GM12864 (cell line): ENCODE data around the gene SEC24C.
A peak's percentile ranks its signal among the peaks of the same experiment; 100 is the strongest.

Source experiments
- DNase-seq: peaks from one replicate; pipeline ENCODE4 v3.0.0-alpha.2; 2011; ENCODE audit warnings: low read depth
- H3K4me3 ChIP-seq: 2 replicates; pipeline ENCODE4 v1.5.1; 2011; ENCODE audit warnings: mild to moderate bottlenecking, low read depth, low read length, control low read depth
- TF ChIP-seq, protein P1 (sequence below): IDR thresholded peaks from 2 replicates; pipeline ENCODE4 v1.5.1; 2011; ENCODE audit warnings: low read depth, mild to moderate bottlenecking, moderate library complexity, low read length, control low read depth, inconsistent platforms; ENCODE audit errors: missing control alignments

Gene SEC24C

DNA sequence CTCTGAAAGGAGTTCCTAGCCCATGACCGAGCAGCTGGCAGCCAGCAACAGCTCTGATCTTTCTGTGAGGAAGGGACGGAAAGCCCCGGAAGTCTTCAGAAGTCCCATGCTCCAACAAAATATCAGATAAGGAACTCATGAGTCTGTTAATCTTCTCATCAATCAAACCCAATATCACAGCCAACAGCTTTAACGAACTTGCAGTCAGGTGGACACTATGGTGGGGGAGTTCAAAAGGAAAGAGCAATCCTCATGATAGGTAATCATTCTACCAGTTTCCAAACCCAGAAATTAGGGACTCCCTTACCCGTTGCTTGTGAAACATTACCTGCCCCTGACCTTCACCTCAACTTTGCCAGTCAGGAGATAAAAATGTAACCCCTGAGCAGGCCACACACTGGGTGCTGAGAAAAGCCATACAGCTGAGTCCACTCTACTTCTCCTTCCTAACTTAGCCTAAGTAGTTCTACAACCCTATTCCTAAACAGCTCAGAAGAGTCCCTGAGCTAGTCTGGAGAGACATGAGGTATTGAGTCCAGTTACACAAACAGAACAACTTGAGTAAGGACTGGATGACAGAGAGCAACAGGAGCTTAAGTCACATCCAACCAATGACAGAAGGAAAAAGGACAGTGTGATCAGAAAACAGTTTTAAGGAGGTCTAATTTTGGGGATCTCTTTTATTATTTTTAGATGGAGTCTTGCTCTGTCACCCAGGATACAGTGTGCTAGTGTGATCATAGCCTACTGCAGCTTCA, 65.1 kb downstream of the SEC24C start:
- H3K4me3 ChIP-seq = no peak overlapping the region
- no peak for DNase-seq
- TF ChIP-seq, protein P1, sequence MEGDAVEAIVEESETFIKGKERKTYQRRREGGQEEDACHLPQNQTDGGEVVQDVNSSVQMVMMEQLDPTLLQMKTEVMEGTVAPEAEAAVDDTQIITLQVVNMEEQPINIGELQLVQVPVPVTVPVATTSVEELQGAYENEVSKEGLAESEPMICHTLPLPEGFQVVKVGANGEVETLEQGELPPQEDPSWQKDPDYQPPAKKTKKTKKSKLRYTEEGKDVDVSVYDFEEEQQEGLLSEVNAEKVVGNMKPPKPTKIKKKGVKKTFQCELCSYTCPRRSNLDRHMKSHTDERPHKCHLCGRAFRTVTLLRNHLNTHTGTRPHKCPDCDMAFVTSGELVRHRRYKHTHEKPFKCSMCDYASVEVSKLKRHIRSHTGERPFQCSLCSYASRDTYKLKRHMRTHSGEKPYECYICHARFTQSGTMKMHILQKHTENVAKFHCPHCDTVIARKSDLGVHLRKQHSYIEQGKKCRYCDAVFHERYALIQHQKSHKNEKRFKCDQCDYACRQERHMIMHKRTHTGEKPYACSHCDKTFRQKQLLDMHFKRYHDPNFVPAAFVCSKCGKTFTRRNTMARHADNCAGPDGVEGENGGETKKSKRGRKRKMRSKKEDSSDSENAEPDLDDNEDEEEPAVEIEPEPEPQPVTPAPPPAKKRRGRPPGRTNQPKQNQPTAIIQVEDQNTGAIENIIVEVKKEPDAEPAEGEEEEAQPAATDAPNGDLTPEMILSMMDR = no peak

GRCh38 chr10:73810358-73810734, 66.2 kb downstream of the SEC24C start:
- TF ChIP-seq, protein P1 = no peak
- H3K4me3 ChIP-seq = peak overlapping the region; percentile 92
- no peak for DNase-seq

- no peak for DNase-seq
Observed at GRCh38 chr10:73810735-73811465, 66.7 kb downstream of the SEC24C start.

GRCh38 chr10:73812657-73813056, 68.5 kb downstream of the SEC24C start:
- H3K4me3 ChIP-seq = no peak overlapping the region
- no peak for DNase-seq
- TF ChIP-seq, protein P1 = no peak

More at GRCh38 chr10:73810735-73811465, 66.7 kb downstream of the SEC24C start:
- TF ChIP-seq, protein P1 = no peak
- H3K4me3 ChIP-seq = peak overlapping the region; percentile 92

DNA sequence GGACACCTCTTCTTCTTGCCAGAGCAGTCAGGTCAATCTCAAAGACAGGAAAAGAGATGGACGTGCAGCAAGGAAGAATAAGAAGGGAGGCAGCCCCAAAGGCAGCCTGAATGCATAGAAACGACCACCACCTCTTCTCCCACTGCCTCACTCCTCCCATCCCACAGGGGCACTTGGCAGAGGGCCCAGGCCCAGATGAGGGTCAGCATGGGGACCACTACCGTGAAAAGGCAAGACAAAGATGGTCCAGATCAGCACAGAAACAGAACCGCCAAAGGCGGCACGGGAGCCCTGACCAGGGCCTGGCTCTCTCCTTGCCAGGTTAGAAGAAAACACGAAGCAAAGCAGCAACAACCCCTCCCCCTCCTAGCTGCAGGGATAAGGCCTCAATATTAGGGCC, 69.2 kb downstream of the SEC24C start:
- no peak for DNase-seq
- H3K4me3 ChIP-seq = no peak overlapping the region
- TF ChIP-seq, protein P1 = no peak

DNA sequence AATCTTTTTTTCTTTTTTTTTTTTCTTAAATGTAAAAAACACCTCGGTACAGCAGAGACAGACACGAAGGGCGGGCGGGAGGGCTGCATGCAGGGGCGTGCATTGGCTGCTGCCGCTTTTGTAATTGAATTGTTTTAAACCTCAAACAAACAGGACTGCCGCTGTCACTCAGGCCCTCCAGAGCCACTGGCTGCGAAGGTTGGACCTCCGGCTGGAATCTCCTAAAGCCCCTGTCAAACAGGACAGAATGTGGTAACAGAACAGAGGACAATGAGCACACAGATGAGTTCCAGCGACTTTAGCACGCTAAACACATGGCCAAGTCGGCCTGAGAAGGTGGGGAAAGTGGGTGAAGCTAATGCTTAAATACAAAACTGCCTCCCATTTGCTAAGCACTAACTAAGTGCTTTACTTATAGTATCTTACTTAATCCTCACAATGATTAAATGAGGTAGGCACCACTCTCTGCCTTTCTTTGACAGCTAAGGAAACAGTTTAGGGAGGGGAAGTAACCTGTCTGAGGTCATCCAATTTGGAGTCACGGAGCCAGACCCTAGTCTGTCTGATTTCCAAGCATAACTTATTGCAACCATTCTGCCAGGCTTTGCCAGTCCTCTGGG, 70.2 kb downstream of the SEC24C start:
- DNase-seq = no peak
- TF ChIP-seq, protein P1 = no peak

More for the DNA sequence above, 70.2 kb downstream of the SEC24C start:
- no peak overlapping the region for H3K4me3 ChIP-seq
